Measurements from ENCODE around the gene IRF2BP2.

IRF2BP2 gene

DNA sequence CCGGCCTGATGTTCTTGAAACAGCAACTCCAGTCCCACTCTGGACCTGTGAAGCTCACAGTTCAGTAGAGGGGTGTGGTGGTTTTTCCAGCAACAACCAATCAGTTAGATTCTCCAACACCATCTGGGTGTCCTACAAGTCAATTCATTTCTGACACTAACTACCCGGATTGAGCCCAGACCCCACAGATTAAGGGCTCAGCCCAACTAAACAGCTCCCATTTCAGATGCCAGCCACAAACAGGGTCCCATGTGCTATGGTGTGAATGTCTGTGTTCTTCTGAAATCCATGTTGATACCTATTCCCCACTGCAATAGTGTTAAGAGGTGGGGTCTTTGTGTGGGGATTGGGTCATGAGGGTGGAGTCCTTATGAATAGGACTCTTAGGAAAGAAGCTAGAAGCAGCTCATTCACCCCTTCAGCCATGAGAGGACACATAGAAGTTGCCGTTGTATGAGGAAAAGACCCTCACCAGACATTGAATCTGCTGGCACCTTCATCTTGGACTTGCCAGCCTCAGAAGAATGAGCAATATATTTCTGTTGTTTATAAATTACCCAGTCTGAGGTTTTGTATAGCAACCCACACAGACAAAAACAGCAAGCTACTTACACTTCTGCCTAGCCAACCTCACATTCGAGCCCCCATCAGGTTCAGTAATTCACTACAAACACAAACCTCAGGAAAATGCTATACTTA lies 53.6 kb downstream of the IRF2BP2 start:
- no peak for DNase-seq (ENCODE audit: low spot score)

- no peak for DNase-seq (ENCODE audit: low spot score)
These were observed 54.5 kb downstream of the IRF2BP2 start for GRCh38 chr1:234555390-234556024.

- DNase-seq (ENCODE audit: low spot score) = no peak
These were observed 55.2 kb downstream of the IRF2BP2 start for GRCh38 chr1:234554698-234555311.

Data from Ammon's horn (tissue), 1 donor.